Left cardiac atrium (tissue), 4 donors: ENCODE results near the gene NDUFAF7. TPM values are rescaled to one million over a fixed set of nuclear protein-coding genes. Genes with fewer than 3 reads are reported as not detected.
"Not testable (repeated sequence)": the region's sequence is repeated elsewhere in the genome, so short reads cannot be mapped to it uniquely, and the experiment has no call there.

ENCODE experiments used
- ATAC-seq, 2 donors: fragments of 200-7000 bp; cut with Tn5 transposase; one replicate each; pipeline ENCODE4 v1.9.1; 2020; ENCODE audit warnings: mild to moderate bottlenecking in 2 of 2, moderate library complexity in 2 of 2
- DNase-seq: peaks from one replicate; pipeline ENCODE4 v3.0.0-alpha.2; 2020
- intact Hi-C, 2 donors: fragments of 100-400 bp; cut with DNase I; formaldehyde crosslinking; loops; one replicate each; pipeline versions ENCODE4 v1.14.1 to v1.15.1; 2022 to 2023
- total RNA-seq, 2 donors: library from RNA; stranded (reverse); fragmentation: NEBNext Ultra II Directional; extraction: Animal tissue kit (Norgen Biotek cat#: 25700); gene quantifications; one replicate each; pipeline ENCODE4 v1.2.1, GENCODE V29; 2021
- donor health status: DM: no; HTN: yes; CAD: no.
- donor health status: DM: no; HTN: yes; CAD: no; lungs with severe emphysema.
- donor health status: DM: yes; HTN: yes; CAD: no.
- donor health status: Dilated cardiomyopathy.

NDUFAF7 gene
- total RNA-seq, 2 donors from 2014 or later, result 17.1 to 22.2 TPM

DNA sequence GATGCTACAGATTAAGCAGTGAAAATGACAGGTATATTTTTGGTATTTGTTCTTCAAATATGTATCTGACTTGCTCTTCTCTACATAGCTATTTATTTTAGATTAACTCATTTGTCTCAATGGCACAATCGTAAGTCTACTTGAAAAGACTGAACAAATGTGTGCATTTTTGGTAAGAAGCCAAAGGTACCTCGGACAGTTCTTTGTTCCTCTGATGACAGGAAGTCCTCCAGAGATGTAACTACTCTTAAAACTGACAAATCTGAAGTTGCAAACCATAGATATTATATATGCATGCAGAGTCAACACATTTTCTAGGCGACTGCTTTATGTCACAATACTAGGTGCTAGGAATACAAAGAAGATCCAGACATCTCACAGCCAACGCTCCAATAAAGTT lies 36.7 kb downstream of the NDUFAF7 start:
- intact Hi-C loops, result no loop called here
- no peak for ATAC-seq

DNA sequence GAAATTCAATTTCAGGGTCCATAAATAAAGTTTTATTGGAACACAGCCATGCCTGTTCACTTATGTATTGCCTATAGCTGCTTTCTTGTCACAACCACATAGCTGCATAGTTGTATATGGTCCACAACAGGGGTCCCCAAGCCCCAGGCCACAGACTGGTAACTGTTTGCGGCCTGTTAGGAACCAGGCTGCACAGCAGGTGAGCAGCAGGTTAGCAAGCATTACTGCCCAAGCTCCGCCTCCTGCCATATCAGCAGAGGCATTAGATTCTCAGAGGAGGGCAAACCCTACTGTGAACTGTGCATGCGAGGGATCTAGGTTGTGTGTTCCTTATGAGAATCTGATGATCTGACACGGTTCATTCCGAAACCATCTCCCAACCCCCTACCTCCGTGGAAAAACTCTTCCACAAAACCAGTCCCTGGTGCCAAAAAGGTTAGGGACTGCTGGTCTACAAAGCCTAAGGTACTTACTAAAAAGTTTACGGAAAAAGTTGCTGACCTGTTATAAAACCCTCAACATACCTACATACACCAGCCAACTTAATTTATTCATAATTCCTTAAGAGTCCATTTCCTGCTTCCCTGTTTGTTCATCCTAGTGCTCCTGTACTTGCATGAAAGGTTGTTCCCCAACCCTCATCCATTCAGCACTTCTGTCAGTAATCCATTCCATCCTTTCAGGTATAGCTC lies 40.1 kb downstream of the NDUFAF7 start:
- DNase-seq (no peak), ATAC-seq (no peak)
- intact Hi-C loops, result no loop called here

More for the DNA sequence above, 36.7 kb downstream of the NDUFAF7 start:
- DNase-seq, result no peak

DNA sequence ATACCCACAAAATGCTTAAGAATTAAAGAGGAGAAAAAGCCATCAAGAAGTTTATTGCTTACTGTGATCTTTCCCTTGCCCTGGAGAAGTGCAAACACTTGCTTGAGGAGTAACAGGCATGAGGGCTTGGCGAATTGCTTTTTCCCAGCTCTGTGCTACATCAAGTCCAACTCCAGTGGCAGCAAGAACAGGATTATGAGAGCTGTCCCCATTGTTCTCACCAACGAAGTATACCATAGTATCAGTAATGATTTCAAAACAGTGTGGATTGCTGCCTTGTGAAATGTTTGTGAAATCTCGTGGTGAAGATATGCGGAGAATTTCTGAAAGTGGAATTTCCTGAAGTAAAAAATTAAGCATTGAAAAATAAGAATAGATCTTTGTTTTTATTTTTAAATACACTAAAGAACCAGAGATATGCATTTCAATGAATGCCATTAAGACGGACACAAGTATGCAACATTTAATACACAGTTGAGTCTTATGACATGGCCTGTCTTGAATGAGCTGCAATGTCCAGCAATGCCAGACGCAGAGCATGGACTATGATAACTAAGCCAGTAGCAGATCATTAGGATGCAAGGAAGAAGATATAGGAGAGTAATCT lies 43.0 kb downstream of the NDUFAF7 start:
- DNase-seq (no peak), ATAC-seq (no peak)
- intact Hi-C loops, result no loop called here

DNA sequence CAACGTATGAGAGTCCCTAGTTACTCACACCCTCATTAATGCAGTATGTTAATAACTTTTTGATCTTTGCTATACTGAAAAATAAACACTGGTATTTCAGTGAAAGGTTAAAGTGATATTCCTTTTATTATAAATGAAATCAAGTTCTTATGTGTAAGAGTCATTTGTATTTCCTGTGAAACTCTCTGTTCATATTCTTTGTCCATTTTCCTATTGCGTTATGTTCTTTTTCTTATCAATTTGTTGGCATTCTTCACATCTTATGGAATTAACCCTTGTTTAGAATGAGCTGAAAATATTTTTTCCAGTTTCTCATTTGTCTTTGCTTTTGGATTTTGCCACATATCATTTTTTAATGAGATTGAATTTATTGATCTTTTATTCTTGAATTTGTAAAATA lies 44.8 kb downstream of the NDUFAF7 start:
- ATAC-seq (no peak), DNase-seq (no peak)
- intact Hi-C loops, result no loop called here

DNA sequence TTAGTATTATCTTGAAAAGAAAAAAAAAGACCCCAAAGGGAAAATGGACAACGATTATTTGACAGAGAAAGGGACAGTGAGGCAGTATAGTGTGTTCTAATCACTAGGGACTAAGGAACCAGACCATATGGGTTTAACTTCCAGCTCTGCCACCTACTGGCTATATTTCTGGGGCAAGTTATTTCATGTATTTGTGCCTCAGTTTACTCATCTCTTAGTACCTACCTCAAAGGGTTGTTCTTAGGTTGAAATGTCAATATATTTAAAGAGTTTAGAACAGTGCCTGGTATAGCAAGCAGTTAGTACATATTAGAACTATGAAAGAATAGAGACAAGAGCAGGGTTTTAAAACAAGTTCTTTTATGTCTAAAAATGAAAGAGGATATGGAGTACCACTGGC lies 50.5 kb downstream of the NDUFAF7 start:
- intact Hi-C loops, result no loop called here
- no peak for ATAC-seq
- no peak for DNase-seq

DNA sequence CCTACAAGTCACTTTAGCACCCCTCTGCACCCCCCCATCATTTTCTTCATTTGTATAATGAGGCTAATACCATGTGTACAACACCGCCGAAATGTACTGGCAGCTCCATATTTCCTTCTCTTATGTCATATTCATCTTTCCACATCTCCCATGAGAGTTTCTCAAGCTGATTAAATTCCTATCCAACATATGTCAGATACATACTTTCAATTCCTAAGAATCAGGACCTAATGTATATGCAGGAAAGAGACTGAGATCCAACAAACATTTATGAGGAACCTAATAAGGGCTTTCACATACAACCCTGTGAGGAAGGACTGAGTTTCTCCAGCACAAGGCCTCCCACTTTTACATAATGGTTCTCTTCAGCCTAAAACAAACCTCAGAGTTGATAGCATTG lies 51.3 kb downstream of the NDUFAF7 start:
- intact Hi-C loops, result no loop called here
- no peak for ATAC-seq
- DNase-seq, result no peak

DNA sequence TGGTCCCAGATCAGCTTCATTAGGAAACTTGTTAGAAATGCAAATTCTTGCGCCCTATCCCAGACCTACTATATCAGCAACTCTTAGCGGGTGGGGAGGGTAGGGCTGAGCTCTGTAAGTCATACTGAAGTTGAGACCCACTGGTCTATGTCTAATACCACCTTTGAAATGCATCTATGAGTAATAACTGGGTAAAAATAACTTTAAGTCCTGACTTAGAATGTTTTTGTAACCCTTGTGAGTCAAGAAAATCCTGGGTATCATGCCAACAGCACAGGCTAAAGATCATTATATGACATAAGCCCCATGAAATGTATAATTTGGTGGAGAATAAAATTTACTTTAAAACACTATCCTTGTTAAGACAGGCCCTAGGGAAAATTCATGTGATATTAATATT lies 51.7 kb downstream of the NDUFAF7 start:
- DNase-seq (no peak), ATAC-seq (peak in 1 of 2 donors; percentile 81)
- intact Hi-C loops, result no loop called here

DNA sequence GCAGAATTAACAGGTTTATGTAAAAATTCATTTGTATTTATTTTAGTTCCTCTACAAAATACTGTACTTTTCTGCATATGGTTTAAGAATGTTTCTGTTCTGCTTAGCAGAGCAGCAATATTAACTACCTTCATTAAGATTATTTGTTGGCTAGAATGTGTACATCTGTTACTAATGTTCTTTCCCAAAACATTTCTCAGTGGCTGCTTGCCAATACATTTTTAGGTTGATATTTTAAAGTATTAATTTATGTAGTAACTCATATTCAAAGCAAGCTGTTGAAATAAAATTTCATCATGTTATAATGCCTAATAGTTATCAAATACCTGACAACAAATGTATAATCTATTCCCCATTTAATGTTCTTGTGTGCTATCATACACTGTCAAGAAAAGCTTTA lies 52.9 kb downstream of the NDUFAF7 start:
- intact Hi-C loops, result no loop called here
- ATAC-seq (no peak), DNase-seq (no peak)

DNA sequence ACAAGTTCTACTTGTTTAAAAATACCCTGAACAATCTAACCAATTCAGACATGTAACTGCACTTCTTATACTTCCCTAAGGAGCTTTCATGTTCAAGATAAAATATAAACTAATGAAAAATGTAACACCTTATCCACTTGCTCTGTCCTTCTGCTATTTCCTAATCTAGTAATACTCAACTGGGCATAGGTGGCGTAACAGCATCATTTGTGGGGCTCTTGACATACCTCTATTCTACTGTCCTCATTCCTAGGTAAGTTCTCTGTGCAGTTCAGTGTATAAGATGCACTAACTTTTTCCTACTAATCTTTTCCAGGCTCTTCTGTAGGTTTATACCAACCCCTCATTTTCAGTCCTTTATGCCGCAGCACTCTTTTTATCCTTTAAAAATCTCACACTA lies 56.5 kb downstream of the NDUFAF7 start:
- ATAC-seq (no peak), DNase-seq (no peak)
- intact Hi-C loops, result no loop called here

DNA sequence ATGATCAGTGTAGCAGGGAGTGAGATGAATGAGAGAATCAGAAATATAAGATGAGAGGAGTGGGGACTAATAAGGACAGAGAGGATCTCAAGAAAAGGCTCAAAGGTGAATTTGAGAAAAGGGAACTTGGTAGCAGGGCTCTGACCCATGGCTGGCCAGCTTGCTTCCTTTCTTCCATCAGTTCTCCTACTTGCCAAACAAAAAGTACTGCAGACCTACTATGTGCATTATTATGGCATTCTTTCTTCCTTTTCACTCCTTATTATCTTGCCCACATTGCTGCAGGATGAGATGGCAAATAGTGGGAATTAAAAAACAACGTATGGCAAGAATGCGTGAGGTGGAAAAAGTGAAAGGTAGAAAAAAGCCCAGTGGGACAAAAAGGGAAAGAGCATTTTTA lies 60.2 kb downstream of the NDUFAF7 start:
- no peak for ATAC-seq

DNA sequence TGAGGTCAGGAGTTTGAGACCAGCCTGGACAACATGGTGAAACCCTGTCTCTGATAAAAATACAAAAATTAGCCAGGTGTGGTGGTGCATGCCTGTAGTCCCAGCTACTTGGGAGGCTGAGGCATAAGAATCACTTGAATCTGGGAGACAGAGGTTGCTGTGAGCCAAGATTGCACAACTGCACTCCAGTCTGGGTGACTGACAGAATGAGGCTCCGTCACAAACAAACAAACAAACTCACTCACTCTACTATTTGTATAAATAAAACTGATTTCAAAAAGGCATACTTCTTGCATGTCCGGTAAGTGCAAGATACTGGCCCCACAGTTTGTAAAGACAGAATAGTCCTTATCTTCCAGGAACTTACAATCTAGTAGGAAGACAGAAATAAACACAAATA lies 63.4 kb downstream of the NDUFAF7 start:
- intact Hi-C loops, ATAC-seq, DNase-seq: not testable (repeated sequence)

More for the DNA sequence above, 60.2 kb downstream of the NDUFAF7 start:
- no peak for DNase-seq
- intact Hi-C loops, result no loop called here

DNA sequence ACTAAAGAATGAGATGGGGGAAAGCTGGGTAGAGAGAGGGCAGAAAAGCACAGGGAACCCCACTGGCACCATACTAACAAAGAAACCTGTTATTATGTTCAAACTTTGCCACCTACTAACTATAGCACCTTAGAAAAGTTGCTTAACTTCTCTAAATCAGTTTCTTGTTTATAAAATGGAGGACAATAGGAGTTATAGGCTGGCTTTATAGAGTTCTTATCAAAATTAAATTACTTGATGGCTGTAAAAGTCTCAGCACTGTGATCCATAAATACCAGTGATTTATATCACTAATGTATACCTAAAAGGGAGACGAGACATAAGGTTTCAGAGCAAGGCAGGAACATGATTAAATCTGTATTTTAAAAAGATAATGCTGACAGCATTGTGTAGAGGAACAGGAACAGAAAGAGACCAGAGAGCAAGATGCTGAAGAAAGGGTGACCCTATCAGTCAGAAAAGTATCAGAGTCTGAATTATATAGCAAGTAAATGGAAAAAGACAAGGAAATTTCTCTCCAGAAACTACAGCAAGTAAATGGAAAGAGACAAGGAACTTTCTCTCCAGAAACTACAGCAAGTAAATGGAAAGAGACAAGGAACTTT lies 64.1 kb downstream of the NDUFAF7 start:
- DNase-seq (no peak), ATAC-seq (no peak)
- intact Hi-C loops, result no loop called here

DNA sequence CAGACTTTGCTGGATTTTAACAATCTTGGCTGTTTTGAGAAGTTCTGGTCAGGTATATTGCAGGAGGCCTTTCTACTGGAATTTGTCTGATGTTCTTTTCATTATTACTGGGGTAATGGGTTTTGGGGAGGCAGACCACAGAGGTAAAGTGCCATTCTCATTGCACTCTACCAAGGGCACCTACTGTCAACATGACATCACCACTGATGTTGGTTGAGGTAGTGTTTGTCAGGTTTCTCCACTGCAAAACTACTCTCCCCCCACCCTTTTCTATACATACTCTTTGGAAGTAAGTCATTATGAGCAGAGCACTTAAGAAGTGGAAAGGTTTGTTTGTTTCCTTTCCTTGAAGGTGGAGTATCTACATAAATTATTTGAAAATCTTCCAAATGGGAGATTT lies 66.2 kb downstream of the NDUFAF7 start:
- intact Hi-C loops, result no loop called here
- ATAC-seq (no peak), DNase-seq (no peak)

Other genes with a start within 250 kb of the NDUFAF7 start
- 10 to 100 TPM; 11.6 to 16.3 TPM for gene HEATR5B, start 147.3 kb upstream of the NDUFAF7 start, total RNA-seq
- 1 to 10 TPM; 5.9 to 7.3 TPM for gene GPATCH11, start 147.1 kb upstream of the NDUFAF7 start, total RNA-seq
- gene EIF2AK2, start 74.7 kb upstream of the NDUFAF7 start, total RNA-seq, result 10 to 100 TPM; 19.3 to 26.8 TPM
- not detected for gene SULT6B1, start 43.0 kb upstream of the NDUFAF7 start, total RNA-seq
- gene CEBPZOS, start 35.2 kb upstream of the NDUFAF7 start, total RNA-seq, result 10 to 100 TPM; 41.5 to 46.9 TPM
- 10 to 100 TPM; 33.2 to 41.9 TPM for gene CEBPZ, start 62 bp upstream of the NDUFAF7 start, total RNA-seq
- 10 to 100 TPM; 15.9 to 21.0 TPM for gene PRKD3, start 93.2 kb downstream of the NDUFAF7 start, total RNA-seq
- 1 to 10 TPM; 1.4 to 2.5 TPM for gene QPCT, start 113.0 kb downstream of the NDUFAF7 start, total RNA-seq